ENCODE results near the gene WFDC1. TPM values are rescaled to one million over a fixed set of nuclear protein-coding genes. Genes with fewer than 3 reads are reported as not detected.

The WFDC1 gene
- total RNA-seq, 8 experiments from 2014 or later = 0.27 to 4.0 (median 2.7) TPM

DNA sequence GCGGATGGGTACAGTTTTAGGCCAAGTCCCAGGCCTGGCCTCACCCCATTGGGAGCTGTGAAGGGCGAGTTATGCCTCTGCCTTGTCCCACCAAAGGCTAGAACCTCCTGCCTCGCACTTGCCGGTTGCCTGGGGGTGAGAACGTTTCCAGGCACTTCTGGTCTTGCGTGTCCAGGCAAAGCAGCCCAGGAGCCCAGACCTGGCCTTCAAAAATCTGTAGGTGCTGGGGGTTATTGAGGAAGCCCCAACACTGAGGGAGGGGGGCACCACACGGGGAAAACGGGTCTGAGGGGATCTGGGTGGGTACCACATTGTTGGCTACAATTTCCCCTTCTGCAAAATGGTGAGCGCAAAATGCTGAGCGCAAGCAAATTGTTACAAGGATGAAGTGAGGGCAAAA lies 61.5 kb downstream of the WFDC1 start:
- H3K27ac ChIP-seq = peak overlapping the region in 1 of 2 donors; percentile 27
- peaks cover 16 to 26% of the 10 kb centered on the region in 2 donors for H3K4me1 ChIP-seq (replicated peaks in 1 of 2)
- H3K4me3 ChIP-seq = no peak overlapping the region
- in situ Hi-C loops (cut with MboI; ENCODE audit: low pct_unique_long_range_greater_than_20kb in 2 of 9, low sequenced_read_pairs in 9 of 9, unreplicated experiment in 9 of 9) = no loop called here
- WGBS, 10 experiments = 90 to 100% methylated on average over 1 to 2 of the region's 10 CpGs; no CpG with 5 or more reads in 8 of the 10 experiments
- no peak for ATAC-seq (replicated peaks in 6 of 8)

DNA sequence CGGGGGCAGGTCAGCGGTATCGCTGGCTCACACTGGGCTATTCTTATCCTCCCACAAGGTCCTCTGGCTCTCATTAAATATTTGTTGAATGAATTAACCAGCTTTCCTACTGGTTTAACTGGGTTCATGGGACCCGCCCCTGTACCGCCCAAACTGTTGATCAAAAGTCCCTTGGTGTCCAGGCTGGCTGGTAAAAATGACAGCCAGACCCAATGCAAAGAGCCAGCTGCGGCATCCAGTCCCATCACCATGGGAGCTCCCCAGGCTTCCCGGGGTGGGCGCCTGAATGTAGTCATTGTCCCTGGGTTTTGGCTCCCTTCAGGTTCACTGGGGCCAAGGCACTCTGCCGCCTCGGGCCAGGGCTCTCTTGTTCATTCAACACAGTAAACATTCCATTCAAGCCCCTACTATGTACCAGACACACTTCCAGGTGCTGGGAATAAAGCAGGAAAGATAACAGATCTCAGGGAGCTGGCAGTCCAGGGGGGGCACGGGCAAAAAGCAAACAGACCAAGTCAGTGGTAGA lies 62.0 kb downstream of the WFDC1 start:
- peak overlapping the region in 1 of 2 donors; percentile 35 for H3K27ac ChIP-seq
- in situ Hi-C loops (cut with MboI; ENCODE audit: low pct_unique_long_range_greater_than_20kb in 2 of 9, low sequenced_read_pairs in 9 of 9, unreplicated experiment in 9 of 9) = no loop called here
- peak; percentile 40 to 93 (median 67) for ATAC-seq (replicated peaks in 6 of 8)
- H3K4me1 ChIP-seq (replicated peaks in 1 of 2) = peaks cover 16 to 27% of the 10 kb centered on the region in 2 donors
- H3K4me3 ChIP-seq = no peak overlapping the region
- WGBS, 10 experiments = 0 to 59% (median 48%) methylated on average over 1 to 9 of the region's 11 CpGs; no CpG with 5 or more reads in 3 of the 10 experiments

GRCh38 chr16:84357191-84357651 lies 62.5 kb downstream of the WFDC1 start:
- WGBS, 10 experiments = 57 to 78% (median 60%) methylated on average over 2 to 8 of the region's 9 CpGs; no CpG with 5 or more reads in 7 of the 10 experiments
- peak in 7 of 8 experiments; percentile 26 to 70 (median 59) for ATAC-seq (replicated peaks in 6 of 8)
- in situ Hi-C loops (cut with MboI; ENCODE audit: low pct_unique_long_range_greater_than_20kb in 2 of 9, low sequenced_read_pairs in 9 of 9, unreplicated experiment in 9 of 9) = no loop called here
- Histone ChIP-seq H3K27ac (peak overlapping the region in 1 of 2 donors; percentile 35), H3K4me3 (no peak overlapping the region), H3K4me1 (replicated peaks in 1 of 2) (peaks cover 21 to 31% of the 10 kb centered on the region in 2 donors)

DNA sequence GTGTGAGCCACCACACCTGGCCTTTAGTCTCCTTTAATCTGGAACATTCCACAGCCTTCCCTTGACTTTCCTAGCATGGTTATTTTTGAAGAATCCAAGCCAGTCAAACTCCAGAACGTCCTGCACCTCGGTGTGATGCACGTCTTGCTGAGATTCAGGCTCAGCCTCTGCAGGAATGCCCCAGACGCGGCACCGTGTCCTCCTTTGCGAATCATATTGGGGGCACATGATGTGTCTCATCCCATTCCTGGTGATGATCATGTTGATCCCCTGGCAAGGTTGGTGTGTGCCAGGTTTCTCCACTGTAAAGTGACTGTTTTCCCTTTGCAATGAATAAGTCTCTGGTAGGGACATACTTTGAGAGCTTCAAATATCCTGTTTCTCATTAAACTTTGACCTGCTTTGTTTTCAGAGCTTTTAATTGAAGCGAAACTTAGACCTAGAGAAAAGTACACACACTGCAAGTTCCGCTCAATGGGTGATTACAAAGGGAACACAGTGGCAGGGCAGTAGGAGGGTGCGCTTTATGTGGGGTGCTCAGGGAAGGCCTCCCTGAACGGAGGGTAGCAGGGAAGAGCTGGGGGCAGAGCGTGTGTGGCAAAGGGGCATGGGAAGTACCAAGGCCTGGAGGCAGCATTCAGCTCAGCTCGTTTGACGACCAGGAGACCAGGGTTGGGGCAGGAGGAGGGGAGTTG lies 64.1 kb downstream of the WFDC1 start:
- WGBS, 10 experiments = 40 to 93% (median 71%) methylated on average over 1 to 7 of the region's 14 CpGs; no CpG with 5 or more reads in 3 of the 10 experiments

DNA sequence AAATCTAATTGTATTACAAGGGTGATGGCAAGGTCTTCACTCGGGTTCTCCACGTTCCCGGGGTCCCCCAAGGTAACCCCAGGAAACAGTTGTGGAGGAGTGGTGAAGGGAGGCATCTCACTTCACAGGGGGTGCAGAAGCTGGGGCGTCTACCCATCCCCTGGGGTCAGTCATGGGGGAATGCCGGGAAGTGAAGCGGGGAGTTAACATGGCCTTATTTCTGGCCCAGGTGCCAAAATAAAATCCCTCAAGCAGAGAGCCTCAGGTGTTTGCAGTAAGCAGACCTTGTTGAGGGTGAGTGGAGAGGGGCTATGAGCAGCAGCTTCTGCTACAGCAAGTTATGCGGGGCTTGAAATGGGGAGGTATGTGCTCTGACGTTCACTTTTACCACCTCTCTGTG lies 64.6 kb downstream of the WFDC1 start:
- Histone ChIP-seq H3K4me1 (replicated peaks in 1 of 2) (peaks cover 40 to 42% of the 10 kb centered on the region in 2 donors), H3K4me3 (no peak overlapping the region), H3K27ac (no peak overlapping the region)
- in situ Hi-C loops (cut with MboI; ENCODE audit: low pct_unique_long_range_greater_than_20kb in 2 of 9, low sequenced_read_pairs in 9 of 9, unreplicated experiment in 9 of 9) = no loop called here
- 37 to 100% (median 60%) methylated on average over 1 to 2 of the region's 8 CpGs; no CpG with 5 or more reads in 6 of the 10 experiments for WGBS, 10 experiments
- ATAC-seq (replicated peaks in 6 of 8) = no peak

More for the DNA sequence above, 64.1 kb downstream of the WFDC1 start:
- Histone ChIP-seq H3K27ac (no peak overlapping the region), H3K4me3 (no peak overlapping the region), H3K4me1 (replicated peaks in 1 of 2) (peaks cover 35 to 41% of the 10 kb centered on the region in 2 donors)
- ATAC-seq (replicated peaks in 6 of 8) = no peak
- in situ Hi-C loops (cut with MboI; ENCODE audit: low pct_unique_long_range_greater_than_20kb in 2 of 9, low sequenced_read_pairs in 9 of 9, unreplicated experiment in 9 of 9) = no loop called here

DNA sequence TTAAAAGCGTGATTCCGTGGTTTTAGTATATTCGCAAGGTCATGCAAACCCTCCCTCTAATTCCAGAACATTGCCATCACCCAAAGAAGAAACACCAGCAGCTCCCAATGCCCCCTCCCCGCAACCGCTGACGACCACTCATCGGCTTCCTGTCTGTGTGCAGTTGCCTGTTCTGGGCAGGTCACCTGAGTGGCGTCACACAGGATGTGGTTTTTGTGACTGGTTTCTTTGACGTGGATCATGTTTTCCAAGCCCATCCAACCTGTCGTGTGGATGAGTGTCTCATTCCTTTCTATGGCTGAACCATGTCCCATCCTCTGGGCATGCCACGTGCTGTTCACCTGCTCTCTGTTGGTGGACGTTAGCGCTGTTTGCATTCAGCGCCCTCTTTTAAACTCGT lies 65.5 kb downstream of the WFDC1 start:
- in situ Hi-C loops (cut with MboI; ENCODE audit: low pct_unique_long_range_greater_than_20kb in 2 of 9, low sequenced_read_pairs in 9 of 9, unreplicated experiment in 9 of 9) = no loop called here
- peaks cover 40 to 42% of the 10 kb centered on the region in 2 donors for H3K4me1 ChIP-seq (replicated peaks in 1 of 2)
- no peak overlapping the region for H3K27ac ChIP-seq
- H3K4me3 ChIP-seq = no peak overlapping the region
- no peak for ATAC-seq (replicated peaks in 6 of 8)
- 67 to 100% (median 98%) methylated on average over 1 to 8 of the region's 15 CpGs; no CpG with 5 or more reads in 2 of the 10 experiments for WGBS, 10 experiments

GRCh38 chr16:84360748-84361147 lies 66.1 kb downstream of the WFDC1 start:
- Histone ChIP-seq H3K4me1 (replicated peaks in 1 of 2) (peaks cover 40 to 42% of the 10 kb centered on the region in 2 donors), H3K27ac (no peak overlapping the region), H3K4me3 (no peak overlapping the region)
- 78 to 89% methylated on average over 3 to 4 of the region's 4 CpGs; no CpG with 5 or more reads in 8 of the 10 experiments for WGBS, 10 experiments
- ATAC-seq (replicated peaks in 6 of 8) = no peak
- in situ Hi-C loops (cut with MboI; ENCODE audit: low pct_unique_long_range_greater_than_20kb in 2 of 9, low sequenced_read_pairs in 9 of 9, unreplicated experiment in 9 of 9) = no loop called here

- WGBS, 10 experiments = 14 to 79% (median 40%) methylated on average over 2 to 4 of the region's 5 CpGs; no CpG with 5 or more reads in 6 of the 10 experiments
- H3K27ac ChIP-seq = peak overlapping the region in 1 of 2 donors; percentile 53
- H3K4me1 ChIP-seq (replicated peaks in 1 of 2) = peaks cover 35 to 38% of the 10 kb centered on the region in 2 donors
- no peak for ATAC-seq (replicated peaks in 6 of 8)
- in situ Hi-C loops (cut with MboI; ENCODE audit: low pct_unique_long_range_greater_than_20kb in 2 of 9, low sequenced_read_pairs in 9 of 9, unreplicated experiment in 9 of 9) = no loop called here
- H3K4me3 ChIP-seq = no peak overlapping the region
Measured at GRCh38 chr16:84361546-84361945, 66.9 kb downstream of the WFDC1 start.

DNA sequence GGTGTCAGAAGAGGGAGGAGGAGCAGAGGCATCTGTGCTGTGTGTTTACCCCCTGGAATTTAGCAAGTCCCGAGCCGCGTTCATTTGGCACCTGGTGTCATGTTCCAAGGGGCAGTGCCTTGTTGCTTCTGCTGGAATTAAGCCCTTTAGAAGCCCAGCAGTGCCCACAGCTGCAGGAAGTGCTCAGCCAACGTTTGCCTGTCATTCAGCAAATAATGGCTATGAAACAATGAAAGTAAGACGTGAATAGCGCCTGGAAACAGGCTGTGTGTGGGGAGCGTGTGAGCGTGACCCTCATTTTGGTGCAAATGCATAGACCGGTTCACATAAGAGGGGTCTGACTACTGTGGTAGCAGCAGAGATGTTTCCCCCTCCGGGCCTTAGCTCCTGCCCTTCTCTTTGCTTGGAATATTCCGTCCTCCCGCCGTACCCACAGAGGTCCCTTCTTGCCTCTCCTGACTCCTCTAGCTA lies 67.8 kb downstream of the WFDC1 start:
- WGBS, 10 experiments = 0 to 88% (median 39%) methylated on average over 1 to 8 of the region's 13 CpGs; no CpG with 5 or more reads in 3 of the 10 experiments
- ATAC-seq (replicated peaks in 6 of 8) = peak in 5 of 8 experiments; percentile 88 to 93 (median 89)
- in situ Hi-C loops (cut with MboI; ENCODE audit: low pct_unique_long_range_greater_than_20kb in 2 of 9, low sequenced_read_pairs in 9 of 9, unreplicated experiment in 9 of 9) = no loop called here
- Histone ChIP-seq H3K27ac (peak overlapping the region; percentile 53 to 68), H3K4me3 (no peak overlapping the region), H3K4me1 (replicated peaks in 1 of 2) (peaks cover 25 to 29% of the 10 kb centered on the region in 2 donors)

DNA sequence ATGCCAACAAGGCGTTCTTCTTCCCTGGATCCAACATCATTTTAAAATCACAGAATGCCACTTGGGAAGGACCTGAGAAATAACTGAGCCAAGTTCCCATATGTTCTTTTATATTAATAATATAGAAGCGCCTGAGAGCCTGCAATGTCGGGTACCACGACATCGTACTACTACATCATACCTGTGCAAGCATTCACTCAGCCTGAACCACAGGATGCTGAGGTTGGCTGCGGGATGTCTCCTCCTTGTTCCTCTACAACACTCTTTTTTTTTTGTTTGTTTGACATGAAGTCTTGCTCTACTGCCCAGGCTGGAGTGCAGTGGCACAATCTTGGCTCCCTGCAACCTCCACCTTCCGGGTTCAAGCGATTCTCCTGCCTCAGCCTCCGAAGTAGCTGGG lies 71.5 kb downstream of the WFDC1 start:
- ATAC-seq (replicated peaks in 6 of 8) = no peak
- 0 to 95% (median 83%) methylated on average over 1 to 8 of the region's 9 CpGs; no CpG with 5 or more reads in 2 of the 10 experiments for WGBS, 10 experiments
- peaks cover 16 to 40% of the 10 kb centered on the region in 2 donors for H3K4me1 ChIP-seq (replicated peaks in 1 of 2)
- in situ Hi-C loops (cut with MboI; ENCODE audit: low pct_unique_long_range_greater_than_20kb in 2 of 9, low sequenced_read_pairs in 9 of 9, unreplicated experiment in 9 of 9) = no loop called here
- no peak overlapping the region for H3K4me3 ChIP-seq
- H3K27ac ChIP-seq = no peak overlapping the region

DNA sequence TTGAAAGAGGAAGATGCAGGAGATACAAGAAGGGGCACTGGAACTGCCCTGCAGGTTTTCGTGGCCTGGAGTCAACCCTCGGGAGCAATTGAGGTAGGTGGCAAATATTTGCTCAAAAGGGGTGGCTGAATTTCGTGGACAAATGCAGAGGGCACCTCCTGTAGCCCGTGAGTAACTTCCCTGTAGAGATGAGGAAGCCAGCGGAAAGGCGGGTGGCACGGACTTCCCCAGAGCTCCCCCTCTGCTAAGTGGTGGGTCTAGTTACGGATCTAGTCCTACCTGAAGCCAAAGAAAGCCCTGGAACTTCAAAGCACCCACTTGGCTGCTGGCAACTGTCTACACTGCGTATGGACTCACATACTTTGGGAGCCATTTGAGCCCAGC lies 72.6 kb downstream of the WFDC1 start:
- Histone ChIP-seq H3K4me3 (no peak overlapping the region), H3K27ac (no peak overlapping the region), H3K4me1 (replicated peaks in 1 of 2) (peaks cover 10 to 34% of the 10 kb centered on the region in 2 donors)
- in situ Hi-C loops (cut with MboI; ENCODE audit: low pct_unique_long_range_greater_than_20kb in 2 of 9, low sequenced_read_pairs in 9 of 9, unreplicated experiment in 9 of 9) = no loop called here
- no peak for ATAC-seq (replicated peaks in 6 of 8)
- 60 to 100% (median 80%) methylated on average over 1 to 4 of the region's 9 CpGs; no CpG with 5 or more reads in 6 of the 10 experiments for WGBS, 10 experiments

DNA sequence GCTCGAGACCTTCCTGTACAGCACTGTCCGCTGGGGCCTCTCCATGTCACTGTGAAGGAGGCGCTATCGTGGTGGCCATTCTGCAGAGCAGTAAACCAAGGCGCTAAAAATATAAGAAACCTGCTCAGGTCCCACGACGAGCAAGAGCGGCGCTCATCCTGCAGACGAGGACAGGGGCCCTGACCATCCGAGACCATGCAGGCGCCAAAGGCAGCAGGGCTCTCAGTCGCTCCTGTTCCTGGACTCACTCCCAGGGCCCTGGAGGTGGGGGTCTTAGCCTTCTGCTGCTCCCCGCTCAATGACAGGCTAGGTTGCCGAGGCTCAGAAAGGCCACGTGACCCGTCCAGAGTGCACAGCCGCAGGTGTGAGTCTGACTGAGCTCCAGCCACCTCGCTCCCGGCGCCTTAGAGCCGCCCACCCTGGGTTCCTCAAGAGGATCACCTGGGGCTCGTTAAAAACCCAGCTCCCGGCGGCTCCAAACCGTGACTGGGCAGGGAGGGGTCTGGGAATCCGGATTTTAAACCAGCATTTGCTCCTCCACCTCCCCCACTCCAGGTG lies 73.2 kb downstream of the WFDC1 start:
- Histone ChIP-seq H3K4me3 (no peak overlapping the region), H3K4me1 (replicated peaks in 1 of 2) (peaks cover 9 to 30% of the 10 kb centered on the region in 2 donors), H3K27ac (no peak overlapping the region)
- 28 to 90% (median 60%) methylated on average over 1 to 17 of the region's 27 CpGs; no CpG with 5 or more reads in 3 of the 10 experiments for WGBS, 10 experiments
- ATAC-seq (replicated peaks in 6 of 8) = peak in 2 of 8 experiments; percentile 8 to 31
- in situ Hi-C loops (cut with MboI; ENCODE audit: low pct_unique_long_range_greater_than_20kb in 2 of 9, low sequenced_read_pairs in 9 of 9, unreplicated experiment in 9 of 9) = no loop called here

All from motor neuron (in vitro differentiated cells).